HCT116 (cell line): ENCODE measurements around the gene SPEF2. TPM values are rescaled to one million over a fixed set of nuclear protein-coding genes. Genes with fewer than 3 reads are reported as not detected.

ENCODE experiments used
- ATAC-seq: fragments of 200-7000 bp; cut with Tn5 transposase; 2 replicates; pipeline ENCODE4 v1.9.1; 2020; ENCODE audit warnings: mild to moderate bottlenecking, moderate library complexity
- BruUV-seq: library from RNA; stranded (reverse); fragments of 400-500 nt; replicated peaks from 2 replicates; lab custom pipeline; 2021; lab: Mats Ljungman, UMichigan
- CTCF ChIA-PET: fragments of 300-600 bp; sonication (Branson Sonifier 250); formaldehyde crosslinking; loops from one replicate; lab custom pipeline; 2021; ENCODE audit warnings: antibody characterized with exemption; lab: Charles Lee
- POLR2A ChIA-PET: fragments of 300-600, 350-600 bp; sonication (Branson Sonifier 250); formaldehyde crosslinking; loops from one replicate; lab custom pipeline; 2021; ENCODE audit warnings: antibody characterized with exemption; lab: Charles Lee
- RAD21 ChIA-PET, 2 experiments: fragments of 300-600 bp; sonication (Branson Sonifier 250); formaldehyde crosslinking; loops; one replicate each; lab custom pipeline; 2023; ENCODE audit warnings: low total read pairs in 2 of 2; ENCODE audit not compliant: uncharacterized antibody in 2 of 2, unreplicated experiment in 2 of 2, low non-redundant PET in 1 of 2; lab: Charles Lee
- DNase-seq: peaks from one replicate; pipeline ENCODE4 v3.0.0-alpha.2; 2010; ENCODE audit warnings: low read depth, low spot score
- H2AFZ ChIP-seq: fragments of 200-600 bp; shearing (Covaris generic), sonication (generic); 2 replicates; pipeline ENCODE4 v1.6.1; 2017; ENCODE audit warnings: low read depth, mixed run types, mixed read lengths, antibody characterized with exemption, low read length; ENCODE audit not compliant: poor library complexity, severe bottlenecking
- H3K27ac ChIP-seq: 2 replicates; pipeline ENCODE4 v1.5.1; 2012; ENCODE audit warnings: low read depth, low read length
- H3K27me3 ChIP-seq: fragments of 200-600 bp; sonication (generic); 2 replicates; pipeline ENCODE4 v1.6.1; 2016; ENCODE audit warnings: mixed run types, low read length, mixed read lengths; ENCODE audit not compliant: insufficient read depth
- H3K36me3 ChIP-seq, 2 experiments: fragments of 200-500 bp in 1 of 2; fragments of 200-600 bp in 1 of 2; sonication (Bioruptor generic) in 1 of 2; sonication (generic) in 1 of 2; 2 replicates each; pipeline versions ENCODE4 v1.5.1 to v1.6.1; 2014 to 2016; ENCODE audit warnings: low read length in 2 of 2, inconsistent platforms in 1 of 2, mixed read lengths in 1 of 2, mixed run types in 1 of 2; ENCODE audit not compliant: insufficient read depth in 2 of 2, control insufficient read depth in 1 of 2
- H3K4me1 ChIP-seq, 2 experiments: fragments of 200-600 bp in 1 of 2; sonication (generic) in 1 of 2; 2 replicates each; pipeline versions ENCODE4 v1.5.1 to v1.6.1; 2012 to 2017; ENCODE audit warnings: low read length in 2 of 2, inconsistent platforms in 1 of 2, mild to moderate bottlenecking in 1 of 2, mixed read lengths in 1 of 2, mixed run types in 1 of 2, moderate library complexity in 1 of 2; ENCODE audit not compliant: insufficient read depth in 2 of 2, control insufficient read depth in 1 of 2
- H3K4me2 ChIP-seq: fragments of 200-600 bp; sonication (generic); 2 replicates; pipeline ENCODE4 v1.6.1; 2017; ENCODE audit warnings: mixed run types, low read length, mixed read lengths
- H3K4me3 ChIP-seq, 2 experiments: fragments of 200-600 bp in 1 of 2; sonication (generic) in 1 of 2; replicated peaks in 1 of 2; 2 replicates each; pipeline ENCODE4 v1.5.1; 2011 to 2016; ENCODE audit warnings: low read length in 2 of 2, control low read depth in 1 of 2, low read depth in 1 of 2, mild to moderate bottlenecking in 1 of 2, mixed read lengths in 1 of 2, mixed run types in 1 of 2
- H3K79me2 ChIP-seq: fragments of 200-600 bp; sonication (generic); 2 replicates; pipeline ENCODE4 v1.6.1; 2017; ENCODE audit warnings: mild to moderate bottlenecking, mixed run types, low read length, moderate library complexity, mixed read lengths; ENCODE audit not compliant: insufficient read depth
- H3K9ac ChIP-seq: fragments of 200-600 bp; sonication (generic); 2 replicates; pipeline ENCODE4 v1.6.1; 2016; ENCODE audit warnings: low read length, mixed read lengths
- H3K9me2 ChIP-seq: fragments of 200-600 bp; sonication (generic), shearing (Covaris generic); 2 replicates; pipeline ENCODE4 v1.6.1; 2017; ENCODE audit warnings: mixed run types, mild to moderate bottlenecking, moderate library complexity; ENCODE audit not compliant: insufficient read depth
- H3K9me3 ChIP-seq, 2 experiments: fragments of 200-500 bp in 1 of 2; fragments of 200-600 bp in 1 of 2; sonication (Bioruptor generic) in 1 of 2; sonication (generic) in 1 of 2; 2 replicates each; pipeline ENCODE4 v1.6.1; 2014 to 2017; ENCODE audit warnings: low read length in 2 of 2, mixed read lengths in 2 of 2, inconsistent platforms in 1 of 2, low read depth in 1 of 2, mild to moderate bottlenecking in 1 of 2, mixed run types in 1 of 2, moderate library complexity in 1 of 2; ENCODE audit not compliant: control insufficient read depth in 1 of 2, insufficient read depth in 1 of 2
- H4K20me1 ChIP-seq: fragments of 200-600 bp; sonication (generic), shearing (Covaris generic); 2 replicates; pipeline ENCODE4 v1.6.1; 2017; ENCODE audit warnings: mixed run types, mild to moderate bottlenecking, moderate library complexity; ENCODE audit not compliant: insufficient read depth
- CBX3 ChIP-seq: IDR thresholded peaks from 2 replicates; pipeline ENCODE4 v1.6.1; 2012; ENCODE audit warnings: low read depth
- CEBPB ChIP-seq: IDR thresholded peaks from 2 replicates; pipeline ENCODE4 v1.6.1; 2012; ENCODE audit warnings: low read depth
- CTCF ChIP-seq, 3 experiments: fragments of 200-600 bp in 1 of 3; sonication (generic) in 1 of 3; IDR thresholded peaks in 2 of 3; conservative IDR thresholded peaks in 1 of 3; 2 replicates each; pipeline ENCODE4 v1.5.1; 2012 to 2017; ENCODE audit warnings: low read depth in 2 of 3, low read length in 2 of 3, antibody characterized with exemption in 1 of 3, borderline replicate concordance in 1 of 3, control low read depth in 1 of 3, mild to moderate bottlenecking in 1 of 3, mixed read lengths in 1 of 3, mixed run types in 1 of 3, moderate library complexity in 1 of 3; ENCODE audit not compliant: insufficient read depth in 1 of 3
- EGR1 ChIP-seq: IDR thresholded peaks from 2 replicates; pipeline ENCODE4 v1.6.1; 2012; ENCODE audit warnings: low read depth
- ELF1 ChIP-seq: IDR thresholded peaks from 2 replicates; pipeline ENCODE4 v1.6.1; 2012; ENCODE audit warnings: low read depth, borderline replicate concordance
- EZH2 ChIP-seq: fragments of 200-600 bp; sonication (generic); IDR thresholded peaks from 2 replicates; pipeline ENCODE4 v1.6.1; 2017; ENCODE audit warnings: antibody characterized with exemption, mixed run types
- FOSL1 ChIP-seq: IDR thresholded peaks from 2 replicates; pipeline ENCODE4 v1.6.1; 2012; ENCODE audit warnings: low read depth
- JUND ChIP-seq: IDR thresholded peaks from 2 replicates; pipeline ENCODE4 v1.6.1; 2012
- MAX ChIP-seq: IDR thresholded peaks from 2 replicates; pipeline ENCODE4 v1.6.1; 2012
- POLR2A ChIP-seq: IDR thresholded peaks from 2 replicates; pipeline ENCODE4 v1.7.0; 2011; ENCODE audit warnings: borderline replicate concordance; ENCODE audit not compliant: insufficient read depth, insufficient read length; ENCODE audit errors: extremely low read depth
- REST ChIP-seq: IDR thresholded peaks from 2 replicates; pipeline ENCODE4 v1.6.1; 2012; ENCODE audit warnings: low read depth
- SRF ChIP-seq: IDR thresholded peaks from 2 replicates; pipeline ENCODE4 v1.6.1; 2012; ENCODE audit warnings: low read depth
- TCF7L2 ChIP-seq: IDR thresholded peaks from 2 replicates; pipeline ENCODE4 v1.7.0; 2011; ENCODE audit warnings: borderline replicate concordance, inconsistent platforms; ENCODE audit not compliant: insufficient read depth, insufficient read length; ENCODE audit errors: extremely low read depth
- intact Hi-C: fragments of 100-400 bp; cut with micrococcal nuclease; formaldehyde crosslinking; loops from 2 replicates; pipeline ENCODE4 v1.10.0; 2022
- total RNA-seq: library from RNA; stranded (reverse); gene quantifications from one replicate; pipeline ENCODE4 v1.2.1, GENCODE V29; 2021; ENCODE audit not compliant: unreplicated experiment

The SPEF2 gene
- total RNA-seq, 1 experiment from 2014 or later = 4.6 TPM

- Histone ChIP-seq H3K4me2 (no peak overlapping the region), H3K4me3 (no peak overlapping the region), H3K27me3 (peaks cover 21% of the 10 kb centered on the region), H3K36me3 (no peaks in the 10 kb centered on the region), H3K9me3 (no peaks in the 10 kb centered on the region), H2AFZ (no peak overlapping the region), H3K9me2 (no peaks in the 10 kb centered on the region), H4K20me1 (no peaks in the 10 kb centered on the region), H3K79me2 (no peaks in the 10 kb centered on the region), H3K9ac (no peak overlapping the region), H3K4me1 (no peaks in the 10 kb centered on the region), H3K27ac (no peak overlapping the region)
- BruUV-seq = no TSS peak
- ATAC-seq (no peak), DNase-seq (no peak)
- CTCF ChIA-PET = interaction anchor here (0.9 kb wide), 1 partner anchor 150 kb away, joined by 5 read pairs; no protein-coding TSS in a partner anchor
- POLR2A ChIA-PET = no interaction called here
- no peak for TF ChIP-seq EGR1
- no peak for TF ChIP-seq POLR2A
- no peak for TF ChIP-seq CBX3
- no peak for TF ChIP-seq JUND
- TF ChIP-seq SRF = no peak
- TF ChIP-seq TCF7L2 = no peak
- TF ChIP-seq CTCF (IDR thresholded peaks at IDR 0.05 in 2 of 3, conservative IDR thresholded peaks at IDR 0.05 in 1 of 3; ENCODE audit: borderline replicate concordance in 1 of 3, insufficient read depth in 1 of 3, low read depth in 2 of 3, low read length in 2 of 3) = no peak
- no peak for TF ChIP-seq EZH2
- no peak for TF ChIP-seq ELF1
- TF ChIP-seq MAX = no peak
- no peak for TF ChIP-seq REST
- no peak for TF ChIP-seq FOSL1
- no peak for TF ChIP-seq CEBPB
- intact Hi-C loops = loop anchor here (1.0 kb wide), 1 partner anchor 150 kb away; no protein-coding TSS in a partner anchor
- RAD21 ChIA-PET = no interaction called here
These were observed 159.1 kb downstream of the SPEF2 start for GRCh38 chr5:35776757-35777156.
